K562 (cell line): Measurements from ENCODE around the gene ZMYND19. TPM values are rescaled to one million over a fixed set of nuclear protein-coding genes. Genes with fewer than 3 reads are reported as not detected.

Experiments
- CBFB ChIP-seq: sonication (generic); formaldehyde crosslinking; IDR thresholded peaks from 2 replicates; pipeline ENCODE4 v1.4.0; 2020; ENCODE audit warnings: mild to moderate bottlenecking, missing genetic modification reagents
- CBX2 ChIP-seq: fragments of 200-600 bp; sonication (generic); IDR thresholded peaks from one replicate; pipeline ENCODE4 v1.6.1; 2012; ENCODE audit warnings: mild to moderate bottlenecking, low read length, inconsistent platforms; ENCODE audit not compliant: insufficient read depth, poor library complexity, severe bottlenecking
- CXXC5 ChIP-seq: fragments of 250-450 bp; sonication (Bioruptor Pico); IDR thresholded peaks from 2 replicates; pipeline ENCODE4 v1.8.0; 2022; ENCODE audit warnings: inconsistent platforms, mild to moderate bottlenecking, moderate library complexity
- EP400 ChIP-seq: fragments of 450-650 bp; IDR thresholded peaks from 2 replicates; pipeline ENCODE4 v1.6.1; 2017; ENCODE audit warnings: antibody characterized with exemption, mild to moderate bottlenecking, moderate library complexity
- ERF ChIP-seq: fragments of 450-650 bp; formaldehyde crosslinking; IDR thresholded peaks from 2 replicates; pipeline ENCODE4 v1.4.0; 2020; ENCODE audit warnings: mild to moderate bottlenecking, mixed read lengths
- ESRRB ChIP-seq: fragments of 250-450 bp; sonication (Bioruptor Pico); IDR thresholded peaks from 2 replicates; pipeline ENCODE4 v1.5.0; 2020; ENCODE audit warnings: mild to moderate bottlenecking, moderate library complexity, borderline replicate concordance
- GTF2F1 ChIP-seq: IDR thresholded peaks from 2 replicates; pipeline ENCODE4 v1.6.1; 2011; ENCODE audit warnings: low read depth, low read length, improper control_type of control experiment
- HDAC8 ChIP-seq: fragments of 450-650 bp; IDR thresholded peaks from 2 replicates; pipeline ENCODE4 v1.6.1; 2016; ENCODE audit warnings: mild to moderate bottlenecking, missing genetic modification characterization, moderate library complexity, missing compliant biosample characterization
- HNRNPUL1 ChIP-seq: fragments of 200-400 bp; formaldehyde crosslinking; IDR thresholded peaks from 2 replicates; pipeline ENCODE4 v1.6.1; 2017; ENCODE audit warnings: low read length
- KAT7 ChIP-seq: sonication (generic); formaldehyde crosslinking; IDR thresholded peaks from 2 replicates; pipeline ENCODE4 v1.8.0; 2022; ENCODE audit warnings: missing genetic modification reagents, mild to moderate bottlenecking, borderline replicate concordance
- LEF1 ChIP-seq: fragments of 450-650 bp; IDR thresholded peaks from 2 replicates; pipeline ENCODE4 v1.6.1; 2016; ENCODE audit warnings: mild to moderate bottlenecking
- MYBL2 ChIP-seq, 2 experiments: fragments of 450-650 bp in 1 of 2; sonication (generic) in 1 of 2; formaldehyde crosslinking in 1 of 2; IDR thresholded peaks; 2 replicates each; pipeline versions ENCODE4 v1.6.1 to v1.8.1; 2017 to 2022; ENCODE audit warnings: borderline replicate concordance in 1 of 2, inconsistent platforms in 1 of 2, low read depth in 1 of 2, mild to moderate bottlenecking in 1 of 2, missing genetic modification reagents in 1 of 2, moderate library complexity in 1 of 2
- NFXL1 ChIP-seq: fragments of 450-650 bp; formaldehyde crosslinking; IDR thresholded peaks from 2 replicates; pipeline ENCODE4 v1.4.0; 2021; ENCODE audit warnings: mild to moderate bottlenecking
- NR2C1 ChIP-seq, 2 experiments: fragments of 450-650 bp; IDR thresholded peaks; 2 replicates each; pipeline ENCODE4 v1.6.1; 2017; ENCODE audit warnings: mild to moderate bottlenecking in 2 of 2, antibody characterized with exemption in 1 of 2, inconsistent platforms in 1 of 2, missing compliant biosample characterization in 1 of 2, missing genetic modification characterization in 1 of 2
- PHB ChIP-seq: fragments of 250-450 bp; sonication (Bioruptor Pico); IDR thresholded peaks from 2 replicates; pipeline ENCODE4 v1.5.0; 2021
- RCOR1 ChIP-seq, 2 experiments: IDR thresholded peaks; 2 replicates each; pipeline ENCODE4 v1.6.1; 2012; ENCODE audit warnings: low read depth in 2 of 2, low read length in 2 of 2, borderline replicate concordance in 1 of 2, improper control_type of control experiment in 1 of 2
- SMARCA4 ChIP-seq: fragments of 450-650 bp; IDR thresholded peaks from 2 replicates; pipeline ENCODE4 v1.6.1; 2016
- ZBED1 ChIP-seq: IDR thresholded peaks from 2 replicates; pipeline ENCODE4 v1.6.1; 2014
- ZBTB17 ChIP-seq: fragments of 450-650 bp; formaldehyde crosslinking; IDR thresholded peaks from 2 replicates; pipeline ENCODE4 v1.4.0; 2020; ENCODE audit warnings: mild to moderate bottlenecking
- ZNF764 ChIP-seq: fragments of 250-450 bp; sonication (Bioruptor Pico); IDR thresholded peaks from 2 replicates; pipeline ENCODE4 v1.4.0; 2020; ENCODE audit warnings: low read depth, mild to moderate bottlenecking, moderate library complexity
- polyA plus RNA-seq, 8 experiments: library from polyadenylated mRNA; depleted of rRNA in 4 of 8; stranded (reverse) in 5 of 8; unstranded in 3 of 8; fragments of >200 nt; fragmentation: Nextera tagmentation in 2 of 8; fragmentation: Illumina TruSeq in 1 of 8; extraction: Ambion mirVana in 2 of 8; extraction: Trizol in 1 of 8; gene quantifications; 2 replicates each; pipeline versions ENCODE4 v1.2.1 to v1.2.3, GENCODE V29; 2011 to 2014; ENCODE audit warnings: inconsistent platforms in 1 of 8, missing spikeins in 1 of 8
- total RNA-seq, 7 experiments: library from RNA; depleted of rRNA in 6 of 7; stranded (reverse); fragments of >200 nt in 6 of 7; fragmentation: Illumina TruSeq in 2 of 7; extraction: Trizol in 2 of 7; gene quantifications; 2 replicates each; pipeline versions ENCODE4 v1.2.1 to v1.2.3, GENCODE V29; 2011 to 2021; ENCODE audit warnings: low replicate concordance in 1 of 7
- TF ChIP-seq, protein P1 (sequence below), 2 experiments: fragments of 450-650 bp; IDR thresholded peaks; 2 replicates each; pipeline ENCODE4 v1.6.1; 2018; ENCODE audit warnings: mild to moderate bottlenecking in 2 of 2, low read depth in 1 of 2; ENCODE audit not compliant: partially characterized antibody in 2 of 2
- TF ChIP-seq, protein P2 (sequence below): fragments of 450-650 bp; formaldehyde crosslinking; IDR thresholded peaks from 2 replicates; pipeline ENCODE4 v1.4.0; 2020; ENCODE audit warnings: mild to moderate bottlenecking, moderate library complexity

ZMYND19 gene
- total and polyA plus RNA-seq, 9 of the 15 experiments (the other 6 are each of a cell fraction or from before 2014, with no cell fraction given), result 1.0 to 86.7 (median 44.0) TPM

DNA sequence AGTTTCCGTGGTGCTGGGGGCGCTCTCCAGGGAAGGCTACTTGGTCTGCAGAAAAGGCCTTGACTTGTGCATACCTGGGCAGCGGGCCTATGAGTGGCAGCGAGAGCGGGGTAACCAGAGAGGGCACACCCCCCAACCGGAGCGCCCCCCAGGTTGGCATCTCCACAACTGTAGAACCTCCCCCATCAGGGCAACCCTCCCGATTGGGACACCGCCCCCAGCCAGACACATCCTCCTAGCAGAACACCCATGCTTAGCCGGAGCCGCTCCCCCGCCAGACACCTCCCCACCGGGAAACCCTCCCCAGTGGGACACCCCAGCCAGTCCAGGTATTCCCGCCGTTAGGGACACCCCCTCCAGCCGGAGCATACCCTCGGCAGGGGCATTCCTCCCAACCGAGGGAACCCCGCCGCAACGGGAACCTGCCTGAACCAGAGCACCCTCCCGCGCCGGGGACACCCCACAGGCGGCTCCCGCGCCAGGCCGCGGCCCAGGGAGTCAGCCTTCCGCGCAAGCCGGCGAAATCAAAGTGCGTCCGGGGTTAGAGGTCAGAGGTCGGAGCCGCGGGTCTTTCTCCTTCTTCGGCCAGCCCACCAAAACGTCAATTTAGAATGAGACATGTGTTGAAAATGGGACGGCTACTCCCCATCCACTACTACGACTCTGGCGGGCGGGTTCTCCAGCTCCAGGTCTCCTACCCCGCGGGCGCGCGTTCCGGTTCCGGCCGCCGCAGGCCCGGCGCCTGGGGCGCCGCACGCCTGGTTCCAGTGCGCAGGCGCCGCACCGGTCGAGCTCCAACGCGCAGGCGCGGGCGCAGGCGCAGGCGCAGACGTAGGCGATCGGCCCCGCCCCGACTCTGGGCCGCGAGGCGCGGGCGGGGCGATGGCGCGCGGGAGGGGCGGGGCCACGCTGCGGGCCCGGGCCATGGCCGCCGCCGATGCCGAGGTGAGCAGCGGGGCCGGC is 28.1 kb upstream of the ZMYND19 start, which contains the start of gene EHMT1 (continued):
- TF ChIP-seq CBFB, result peak; percentile 53; the same call in 1 of the 2 replicates
- TF ChIP-seq, protein P1, sequence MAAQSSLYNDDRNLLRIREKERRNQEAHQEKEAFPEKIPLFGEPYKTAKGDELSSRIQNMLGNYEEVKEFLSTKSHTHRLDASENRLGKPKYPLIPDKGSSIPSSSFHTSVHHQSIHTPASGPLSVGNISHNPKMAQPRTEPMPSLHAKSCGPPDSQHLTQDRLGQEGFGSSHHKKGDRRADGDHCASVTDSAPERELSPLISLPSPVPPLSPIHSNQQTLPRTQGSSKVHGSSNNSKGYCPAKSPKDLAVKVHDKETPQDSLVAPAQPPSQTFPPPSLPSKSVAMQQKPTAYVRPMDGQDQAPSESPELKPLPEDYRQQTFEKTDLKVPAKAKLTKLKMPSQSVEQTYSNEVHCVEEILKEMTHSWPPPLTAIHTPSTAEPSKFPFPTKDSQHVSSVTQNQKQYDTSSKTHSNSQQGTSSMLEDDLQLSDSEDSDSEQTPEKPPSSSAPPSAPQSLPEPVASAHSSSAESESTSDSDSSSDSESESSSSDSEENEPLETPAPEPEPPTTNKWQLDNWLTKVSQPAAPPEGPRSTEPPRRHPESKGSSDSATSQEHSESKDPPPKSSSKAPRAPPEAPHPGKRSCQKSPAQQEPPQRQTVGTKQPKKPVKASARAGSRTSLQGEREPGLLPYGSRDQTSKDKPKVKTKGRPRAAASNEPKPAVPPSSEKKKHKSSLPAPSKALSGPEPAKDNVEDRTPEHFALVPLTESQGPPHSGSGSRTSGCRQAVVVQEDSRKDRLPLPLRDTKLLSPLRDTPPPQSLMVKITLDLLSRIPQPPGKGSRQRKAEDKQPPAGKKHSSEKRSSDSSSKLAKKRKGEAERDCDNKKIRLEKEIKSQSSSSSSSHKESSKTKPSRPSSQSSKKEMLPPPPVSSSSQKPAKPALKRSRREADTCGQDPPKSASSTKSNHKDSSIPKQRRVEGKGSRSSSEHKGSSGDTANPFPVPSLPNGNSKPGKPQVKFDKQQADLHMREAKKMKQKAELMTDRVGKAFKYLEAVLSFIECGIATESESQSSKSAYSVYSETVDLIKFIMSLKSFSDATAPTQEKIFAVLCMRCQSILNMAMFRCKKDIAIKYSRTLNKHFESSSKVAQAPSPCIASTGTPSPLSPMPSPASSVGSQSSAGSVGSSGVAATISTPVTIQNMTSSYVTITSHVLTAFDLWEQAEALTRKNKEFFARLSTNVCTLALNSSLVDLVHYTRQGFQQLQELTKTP (IDR thresholded peaks at IDR 0.05; ENCODE audit: low read depth in 1 of 2, partially characterized antibody in 2 of 2), result no peak
- TF ChIP-seq, protein P2, sequence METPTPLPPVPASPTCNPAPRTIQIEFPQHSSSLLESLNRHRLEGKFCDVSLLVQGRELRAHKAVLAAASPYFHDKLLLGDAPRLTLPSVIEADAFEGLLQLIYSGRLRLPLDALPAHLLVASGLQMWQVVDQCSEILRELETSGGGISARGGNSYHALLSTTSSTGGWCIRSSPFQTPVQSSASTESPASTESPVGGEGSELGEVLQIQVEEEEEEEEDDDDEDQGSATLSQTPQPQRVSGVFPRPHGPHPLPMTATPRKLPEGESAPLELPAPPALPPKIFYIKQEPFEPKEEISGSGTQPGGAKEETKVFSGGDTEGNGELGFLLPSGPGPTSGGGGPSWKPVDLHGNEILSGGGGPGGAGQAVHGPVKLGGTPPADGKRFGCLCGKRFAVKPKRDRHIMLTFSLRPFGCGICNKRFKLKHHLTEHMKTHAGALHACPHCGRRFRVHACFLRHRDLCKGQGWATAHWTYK (CRISPR knock-in tag), result peak; percentile 75; the same call in 1 of the 2 replicates
- peak; percentile 83; the same call in 1 of the 2 replicates for TF ChIP-seq ERF (CRISPR knock-in tag)
- TF ChIP-seq NFXL1 (CRISPR knock-in tag), result no peak
- no peak for TF ChIP-seq KAT7 (CRISPR knock-in tag)
- TF ChIP-seq RCOR1 (IDR thresholded peaks at IDR 0.05; ENCODE audit: borderline replicate concordance in 1 of 2, low read depth in 2 of 2, low read length in 2 of 2), result no peak
- peak; percentile 99 for TF ChIP-seq CXXC5
- TF ChIP-seq GTF2F1, result no peak
- no peak for TF ChIP-seq LEF1
- TF ChIP-seq EP400, result peak; percentile 92
- 0 out of 2 replicates have a peak, but pooled peaks have one; percentile 19 for TF ChIP-seq SMARCA4
- TF ChIP-seq ESRRB (CRISPR knock-in tag), result no peak
- TF ChIP-seq ZBED1, result no peak
- TF ChIP-seq MYBL2 (IDR thresholded peaks at IDR 0.05; ENCODE audit: low read depth), result no peak
- TF ChIP-seq MYBL2 (CRISPR knock-in tag; IDR thresholded peaks at IDR 0.05; ENCODE audit: borderline replicate concordance), result no peak
- TF ChIP-seq ZNF764 (CRISPR knock-in tag), result no peak
- no peak for TF ChIP-seq CBX2
- TF ChIP-seq HDAC8 (tag), result no peak
- peak; percentile 54; the same call in 1 of the 2 replicates for TF ChIP-seq ZBTB17
- peak; percentile 100 for TF ChIP-seq NR2C1 (IDR thresholded peaks at IDR 0.05)
- TF ChIP-seq NR2C1 (tag; IDR thresholded peaks at IDR 0.05), result peak; percentile 100
- TF ChIP-seq HNRNPUL1, result no peak
- TF ChIP-seq PHB (CRISPR knock-in tag), result peak; percentile 80; the same call in 1 of the 2 replicates
